Panc1 (cell line): ENCODE results near the gene ALG1. TPM values are rescaled to one million over a fixed set of nuclear protein-coding genes. Genes with fewer than 3 reads are reported as not detected.
"Not testable (repeated sequence)": the region's sequence is repeated elsewhere in the genome, so short reads cannot be mapped to it uniquely, and the experiment has no call there.

Experiments used
- ATAC-seq: fragments of 200-7000 bp; cut with Tn5 transposase; 2 replicates; pipeline ENCODE4 v1.9.1; 2020; ENCODE audit warnings: mild to moderate bottlenecking, moderate library complexity
- BruUV-seq: library from RNA; stranded (reverse); fragments of 400-500 nt; replicated peaks from 2 replicates; lab custom pipeline; 2021; lab: Mats Ljungman, UMichigan
- CTCF ChIA-PET: fragments of 300-600 bp; sonication (Branson Sonifier 250); formaldehyde crosslinking; loops from one replicate; lab custom pipeline; 2022; ENCODE audit warnings: antibody characterized with exemption; lab: Charles Lee
- POLR2A ChIA-PET: fragments of 300-600 bp; sonication (Branson Sonifier 250); formaldehyde crosslinking; loops from one replicate; lab custom pipeline; 2022; ENCODE audit warnings: antibody characterized with exemption; lab: Charles Lee
- DNase-seq: peaks from one replicate; pipeline ENCODE4 v3.0.0-alpha.2; 2010; ENCODE audit warnings: low read depth, low spot score
- H3K27ac ChIP-seq: 2 replicates; pipeline ENCODE4 v1.5.1; 2011; ENCODE audit warnings: mild to moderate bottlenecking, low read length, inconsistent platforms
- H3K27me3 ChIP-seq: fragments of 200-500 bp; sonication (Bioruptor generic); 2 replicates; pipeline ENCODE4 v1.6.0; 2014; ENCODE audit warnings: low read length, inconsistent platforms; ENCODE audit not compliant: control insufficient read depth, insufficient read depth
- H3K36me3 ChIP-seq: fragments of 200-500 bp; sonication (Bioruptor generic); 2 replicates; pipeline ENCODE4 v1.5.1; 2014; ENCODE audit warnings: inconsistent platforms, mild to moderate bottlenecking, low read length, moderate library complexity; ENCODE audit not compliant: control insufficient read depth, insufficient read depth
- H3K4me1 ChIP-seq: 2 replicates; pipeline ENCODE4 v1.5.1; 2011; ENCODE audit warnings: inconsistent platforms, mild to moderate bottlenecking, low read length, moderate library complexity; ENCODE audit not compliant: control insufficient read depth, insufficient read depth
- H3K4me3 ChIP-seq, 2 experiments: 2 replicates each; pipeline ENCODE4 v1.5.1; 2011 to 2012; ENCODE audit warnings: low read depth in 2 of 2, low read length in 2 of 2, mild to moderate bottlenecking in 2 of 2, inconsistent platforms in 1 of 2, moderate library complexity in 1 of 2
- H3K9me3 ChIP-seq: fragments of 200-500 bp; sonication (Bioruptor generic); 2 replicates; pipeline ENCODE4 v1.5.1; 2014; ENCODE audit warnings: low read depth, mild to moderate bottlenecking, inconsistent platforms, low read length, moderate library complexity; ENCODE audit not compliant: control insufficient read depth, insufficient read depth
- in situ Hi-C: cut with HindIII; loops from 2 replicates; pipeline ENCODE4 v1.10.0; 2016; ENCODE audit warnings: low sequenced_read_pairs, low pct_unique_long_range_greater_than_20kb
- intact Hi-C: fragments of 100-400 bp; cut with micrococcal nuclease; formaldehyde crosslinking; loops from one replicate; pipeline ENCODE4 v1.10.0; 2022; ENCODE audit not compliant: unreplicated experiment
- total RNA-seq: library from RNA; stranded (reverse); gene quantifications from one replicate; pipeline ENCODE4 v1.2.1, GENCODE V29; 2021; ENCODE audit not compliant: unreplicated experiment

Gene ALG1
- total RNA-seq, 1 experiment from 2014 or later: 46.6 TPM

DNA sequence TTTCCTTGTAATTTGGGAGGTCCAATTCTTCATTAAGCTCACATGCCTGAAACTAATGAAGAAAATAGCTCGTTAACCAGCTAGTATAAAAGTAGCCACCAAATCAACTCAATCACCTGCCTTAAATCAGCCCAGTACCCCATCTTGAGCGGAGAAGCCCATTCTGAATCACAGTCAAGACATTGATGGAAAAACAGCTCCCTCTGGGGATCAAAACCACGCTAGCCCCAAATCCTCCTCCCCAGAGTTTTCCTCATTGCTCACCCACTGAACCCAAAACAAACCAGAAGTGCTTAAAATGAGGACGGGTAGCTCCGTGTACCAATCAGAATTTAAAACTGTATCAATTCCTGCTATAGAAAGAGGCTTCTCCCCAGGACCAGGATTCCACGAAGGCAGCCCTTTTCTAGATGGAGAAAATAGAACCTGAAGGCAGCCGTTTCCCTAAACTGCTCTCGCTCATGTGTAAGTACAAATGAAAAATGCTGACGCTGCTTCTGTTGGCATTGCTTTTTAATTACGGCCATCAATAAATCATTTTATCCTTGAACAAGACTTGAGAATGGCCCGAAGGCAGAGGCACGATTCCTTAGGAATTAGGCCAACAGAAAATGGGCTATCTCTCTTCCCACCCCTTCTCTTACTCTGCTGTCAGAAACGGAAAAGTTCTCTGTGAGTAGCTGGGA lies 61.4 kb downstream of the ALG1 start:
- POLR2A ChIA-PET, H3K27ac ChIP-seq, H3K4me3 ChIP-seq, BruUV-seq, CTCF ChIA-PET, H3K27me3 ChIP-seq, H3K36me3 ChIP-seq, ATAC-seq, H3K4me1 ChIP-seq, in situ Hi-C loops, DNase-seq, intact Hi-C loops, H3K9me3 ChIP-seq: not testable (repeated sequence)

DNA sequence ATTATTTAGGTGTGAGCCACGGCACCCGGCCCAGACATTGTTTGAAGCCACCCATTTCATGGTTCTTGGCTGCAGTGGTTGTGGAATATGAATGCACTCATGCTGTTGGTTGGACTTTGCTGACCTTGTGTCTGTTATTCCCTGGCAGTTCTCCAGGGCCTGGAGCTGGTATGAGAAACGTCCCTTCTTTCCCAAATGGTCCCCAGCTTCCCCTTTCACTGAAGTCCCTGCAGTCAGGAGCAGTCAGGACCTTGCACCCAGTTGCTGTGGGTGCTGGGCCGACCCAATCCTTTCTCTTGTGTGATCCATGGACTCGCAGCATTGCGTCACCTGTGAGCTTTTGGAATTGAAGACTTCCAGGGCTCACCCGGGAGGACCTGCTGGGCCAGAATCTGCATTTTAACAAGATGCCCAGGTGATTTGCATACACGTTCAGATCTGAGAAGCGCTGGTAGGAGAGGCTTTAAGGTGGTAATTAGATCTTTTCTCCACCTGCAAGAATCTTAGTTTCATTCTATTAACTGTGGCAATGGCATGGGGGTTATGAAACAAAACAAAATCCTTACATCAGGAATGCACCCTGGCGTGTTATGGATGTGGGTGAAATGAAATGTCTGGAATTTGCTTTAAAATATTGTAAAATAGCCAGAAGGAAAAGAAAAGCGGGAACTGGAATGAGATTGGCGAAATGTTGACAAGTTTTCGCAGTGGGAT lies 63.3 kb downstream of the ALG1 start:
- in situ Hi-C loops, CTCF ChIA-PET: not testable (repeated sequence)

More for the DNA sequence above, 63.3 kb downstream of the ALG1 start:
- H3K27ac ChIP-seq, BruUV-seq, DNase-seq, H3K4me1 ChIP-seq, intact Hi-C loops, H3K4me3 ChIP-seq, H3K9me3 ChIP-seq, H3K36me3 ChIP-seq, ATAC-seq, H3K27me3 ChIP-seq, POLR2A ChIA-PET: not testable (repeated sequence)

Other genes starting within 250 kb of the ALG1 start
- gene GLYR1, start 224.6 kb upstream of the ALG1 start, total RNA-seq: 111 TPM
- 63.1 TPM for gene UBN1, start 224.4 kb upstream of the ALG1 start, total RNA-seq
- gene PPL, start 134.7 kb upstream of the ALG1 start, total RNA-seq: 89.4 TPM
- gene SEC14L5, start 113.5 kb upstream of the ALG1 start, total RNA-seq: 0.26 TPM
- 19.2 TPM for gene NAGPA, start 37.9 kb upstream of the ALG1 start, total RNA-seq
- gene C16orf89, start 5.9 kb upstream of the ALG1 start, total RNA-seq: not detected
- 24.4 TPM for gene EEF2KMT, start 26.0 kb downstream of the ALG1 start, total RNA-seq